Measurements from ENCODE around the gene STIM2. TPM values are rescaled to one million over a fixed set of nuclear protein-coding genes. Genes with fewer than 3 reads are reported as not detected.

STIM2 gene
- total RNA-seq, 1 experiment from 2014 or later = 23.9 TPM

- ChIA-PET POLR2A (no interaction called here), CTCF (no interaction called here)
- Histone ChIP-seq H3K9me3 (ENCODE audit: control insufficient read depth, insufficient read depth, low read depth, low read length) (no peaks in the 10 kb centered on the region), H3K4me3 (ENCODE audit: low read depth in 2 of 2, low read length in 2 of 2) (no peak overlapping the region), H3K27ac (ENCODE audit: low read length) (no peak overlapping the region), H3K4me1 (ENCODE audit: control insufficient read depth, insufficient read depth, low read length) (no peaks in the 10 kb centered on the region), H3K27me3 (ENCODE audit: control insufficient read depth, insufficient read depth, low read length) (no peaks in the 10 kb centered on the region), H3K36me3 (ENCODE audit: control insufficient read depth, insufficient read depth, low read length) (no peaks in the 10 kb centered on the region)
- in situ Hi-C loops (cut with HindIII; ENCODE audit: low pct_unique_long_range_greater_than_20kb, low sequenced_read_pairs) (no loop called here), intact Hi-C loops (cut with micrococcal nuclease; ENCODE audit: unreplicated experiment) (no loop called here)
- no peak for TF ChIP-seq REST (IDR thresholded peaks at IDR 0.05; ENCODE audit: insufficient read depth in 1 of 2, low read depth in 2 of 2, low read length in 1 of 2)
- DNase-seq (ENCODE audit: low read depth, low spot score) = no peak
- ATAC-seq = no peak
- no TSS peak for BruUV-seq (replicated peaks)
Observed at GRCh38 chr4:26877961-26878360, 17.3 kb downstream of the STIM2 start.

- ATAC-seq = no peak
- BruUV-seq (replicated peaks) = no TSS peak
- no peak for TF ChIP-seq REST (IDR thresholded peaks at IDR 0.05; ENCODE audit: insufficient read depth in 1 of 2, low read depth in 2 of 2, low read length in 1 of 2)
- TF ChIP-seq SIN3A (IDR thresholded peaks at IDR 0.05; ENCODE audit: borderline replicate concordance, insufficient read depth, low read depth, low read length) = no peak
- no peak for TF ChIP-seq TCF7L2 (IDR thresholded peaks at IDR 0.05; ENCODE audit: low read depth, low read length)
- no peak for TF ChIP-seq POLR2AphosphoS5 (IDR thresholded peaks at IDR 0.05; ENCODE audit: low read depth, low read length)
- no peak for TF ChIP-seq CTCF (IDR thresholded peaks at IDR 0.05)
- no peaks in the 10 kb centered on the region for H3K36me3 ChIP-seq (ENCODE audit: control insufficient read depth, insufficient read depth, low read length)
- in situ Hi-C loops (cut with HindIII; ENCODE audit: low pct_unique_long_range_greater_than_20kb, low sequenced_read_pairs) = no loop called here
- H3K27me3 ChIP-seq (ENCODE audit: control insufficient read depth, insufficient read depth, low read length) = no peaks in the 10 kb centered on the region
- H3K27ac ChIP-seq (ENCODE audit: low read length) = no peak overlapping the region
- no peaks in the 10 kb centered on the region for H3K9me3 ChIP-seq (ENCODE audit: control insufficient read depth, insufficient read depth, low read depth, low read length)
- no peak overlapping the region for H3K4me3 ChIP-seq (ENCODE audit: low read depth in 2 of 2, low read length in 2 of 2)
- intact Hi-C loops (cut with micrococcal nuclease; ENCODE audit: unreplicated experiment) = no loop called here
- no peaks in the 10 kb centered on the region for H3K4me1 ChIP-seq (ENCODE audit: control insufficient read depth, insufficient read depth, low read length)
- no peak for DNase-seq (ENCODE audit: low read depth, low spot score)
- POLR2A ChIA-PET = no interaction called here
- CTCF ChIA-PET = no interaction called here
Observed at GRCh38 chr4:26878794-26879391, 18.3 kb downstream of the STIM2 start.

All from Panc1 (cell line).